ENCODE results near the gene TNNI3. TPM values are rescaled to one million over a fixed set of nuclear protein-coding genes. Genes with fewer than 3 reads are reported as not detected.

TNNI3 gene
- total and polyA plus RNA-seq, 2 of the 4 experiments (the other 2 are of a cell fraction) = not detected

- Histone ChIP-seq H3K56ac (ENCODE audit: extremely low read depth, insufficient read depth, low read length) (no peak overlapping the region), H3K9me1 (ENCODE audit: insufficient read depth, low read length) (no peaks in the 10 kb centered on the region; the same call in 1 of the 2 replicates), H3K79me1 (ENCODE audit: low read depth in 1 of 2, low read length in 2 of 2) (no peaks in the 10 kb centered on the region), H3K36me3 (ENCODE audit: control insufficient read depth, insufficient read depth, low read length) (no peaks in the 10 kb centered on the region), H3K27ac (ENCODE audit: insufficient read depth, low read length) (no peak overlapping the region), H3K4ac (ENCODE audit: low read depth, low read length) (no peak overlapping the region), H3K4me1 (ENCODE audit: control insufficient read depth, insufficient read depth, low read length) (no peaks in the 10 kb centered on the region), H3K4me3 (ENCODE audit: insufficient read depth, low read depth, low read length) (no peak overlapping the region), H2AFZ (replicated peaks; ENCODE audit: low read length, poor library complexity) (no peak overlapping the region), H2BK20ac (ENCODE audit: low read depth, low read length) (no peak overlapping the region), H4K5ac (ENCODE audit: low read depth, low read length) (no peak overlapping the region), H4K8ac (ENCODE audit: low read depth in 2 of 2, low read length in 2 of 2) (no peak overlapping the region), H3K14ac (replicated peaks; ENCODE audit: low read depth, low read length) (no peak overlapping the region), H2BK15ac (ENCODE audit: low read depth, low read length) (no peak overlapping the region), H3K18ac (ENCODE audit: low read depth, low read length) (no peak overlapping the region), H2AK5ac (ENCODE audit: low read depth, low read length) (no peak overlapping the region), H3K9me3 (ENCODE audit: control insufficient read depth, insufficient read depth, low read length) (no peaks in the 10 kb centered on the region), H2BK120ac (ENCODE audit: low read depth, low read length) (no peak overlapping the region), H2BK5ac (ENCODE audit: low read depth, low read length, poor library complexity, severe bottlenecking) (no peak overlapping the region), H4K20me1 (ENCODE audit: insufficient read depth, low read length) (no peaks in the 10 kb centered on the region), H3K4me2 (ENCODE audit: low read depth, low read length) (no peak overlapping the region), H4K91ac (ENCODE audit: insufficient read depth, low read depth, low read length) (no peak overlapping the region), H3K23ac (ENCODE audit: low read depth, low read length) (no peak overlapping the region), H3K27me3 (ENCODE audit: control insufficient read depth, insufficient read depth, low read length) (peaks cover 2% of the 10 kb centered on the region), H2AK9ac (replicated peaks; ENCODE audit: low read depth, low read length, poor library complexity) (no peak overlapping the region), H3K9ac (ENCODE audit: low read depth, low read length) (no peak overlapping the region)
- dilution Hi-C loops (cut with HindIII; ENCODE audit: low sequenced_read_pairs, unreplicated experiment) = no loop called here
- in situ Hi-C loops (cut with MboI; ENCODE audit: low sequenced_read_pairs) = no loop called here
- DNase-seq (no peak), ATAC-seq (ENCODE audit: low read depth) (no peak)
- no CpG with 5 or more reads among the region's 5 CpGs for WGBS, 2 experiments (ENCODE audit: extremely low coverage in 2 of 2, insufficient read length in 1 of 2)
- POLR2A ChIA-PET (ENCODE audit: unreplicated experiment) = interaction anchor here (0.6 kb wide), 1 partner anchor 1087 kb away, joined by 3 read pairs; no protein-coding TSS in a partner anchor
- intact Hi-C loops (cut with micrococcal nuclease) = no loop called here
- CTCF ChIA-PET = no interaction called here
- no peak for TF ChIP-seq FOS (IDR thresholded peaks at IDR 0.05; ENCODE audit: low read depth, low read length)
- TF ChIP-seq CTCF (conservative IDR thresholded peaks at IDR 0.05; ENCODE audit: low read depth, low read length) = no peak
- TF ChIP-seq NFE2L2 (IDR thresholded peaks at IDR 0.05; ENCODE audit: low read depth, low read length) = no peak
- TF ChIP-seq ELK1 (IDR thresholded peaks at IDR 0.05; ENCODE audit: borderline replicate concordance, low read depth, low read length) = no peak
- no peak for TF ChIP-seq CHD1 (IDR thresholded peaks at IDR 0.05; ENCODE audit: low read depth, low read length)
- TF ChIP-seq MAFK (IDR thresholded peaks at IDR 0.05; ENCODE audit: low read depth, low read length) = no peak
- no peak for TF ChIP-seq SMC3 (IDR thresholded peaks at IDR 0.05; ENCODE audit: low read depth, low read length)
- TF ChIP-seq RAD21 (IDR thresholded peaks at IDR 0.05; ENCODE audit: low read length) = no peak
- TF ChIP-seq RCOR1 (IDR thresholded peaks at IDR 0.05; ENCODE audit: insufficient replicate concordance, low read length) = no peak
- no peak for TF ChIP-seq RFX5 (IDR thresholded peaks at IDR 0.05; ENCODE audit: low read depth, low read length)
- no peak for TF ChIP-seq POLR2A (IDR thresholded peaks at IDR 0.05; ENCODE audit: low read depth, low read length)
- no peak for TF ChIP-seq MXI1 (IDR thresholded peaks at IDR 0.05; ENCODE audit: borderline replicate concordance, low read depth, low read length)
- no peak for TF ChIP-seq MAZ (IDR thresholded peaks at IDR 0.05; ENCODE audit: borderline replicate concordance, low read depth, low read length)
- no peak for TF ChIP-seq CEBPB (IDR thresholded peaks at IDR 0.05; ENCODE audit: low read depth, low read length)
- TF ChIP-seq BHLHE40 (IDR thresholded peaks at IDR 0.05; ENCODE audit: low read depth, low read length) = no peak
- TF ChIP-seq USF2 (IDR thresholded peaks at IDR 0.05; ENCODE audit: low read depth, low read length) = no peak
- BruUV-seq (replicated peaks) = no TSS peak
These were observed 42.2 kb upstream of the TNNI3 start for GRCh38 chr19:55199620-55200204.
